Measurements from ENCODE around the gene HENMT1.
A peak's percentile ranks its signal among the peaks of the same experiment; 100 is the strongest.

Gene HENMT1

DNA sequence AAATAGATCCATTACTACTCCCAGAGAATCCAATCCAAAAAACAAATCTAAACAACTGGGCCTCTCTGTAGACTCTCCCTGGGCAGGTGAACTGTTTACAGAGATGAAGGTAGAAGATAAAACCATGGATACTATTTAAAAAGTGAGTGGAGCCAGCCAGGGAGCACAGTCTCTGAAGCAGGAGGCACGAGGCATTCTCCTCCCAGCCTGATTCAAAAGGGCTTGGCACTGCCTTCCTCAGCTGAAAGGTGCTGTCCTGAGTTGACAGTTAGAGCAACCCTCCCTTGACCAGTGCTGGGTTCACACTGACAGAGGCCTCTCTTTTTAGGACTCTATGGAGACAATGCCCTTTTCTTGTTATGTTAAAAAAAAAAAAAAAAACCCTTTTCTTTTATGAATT, 36.8 kb downstream of the HENMT1 start:
- no peak for DNase-seq

DNA sequence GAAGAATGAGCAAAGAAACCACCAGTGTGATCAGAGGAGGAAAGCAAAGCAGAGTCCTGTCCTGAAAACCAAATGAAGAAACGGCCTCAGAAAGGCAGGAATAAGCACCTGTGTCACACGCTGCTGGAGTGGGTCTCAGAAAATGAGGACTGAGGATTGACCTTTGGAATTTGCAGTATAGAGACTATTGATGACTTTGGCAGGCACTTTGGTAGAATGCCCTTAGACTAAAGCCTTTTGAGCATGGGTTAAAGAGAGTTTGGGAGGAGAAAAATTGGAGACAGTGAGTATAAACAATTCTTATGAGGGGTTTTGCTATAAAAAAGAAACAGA, 43.2 kb downstream of the HENMT1 start:
- DNase-seq: no peak

DNA sequence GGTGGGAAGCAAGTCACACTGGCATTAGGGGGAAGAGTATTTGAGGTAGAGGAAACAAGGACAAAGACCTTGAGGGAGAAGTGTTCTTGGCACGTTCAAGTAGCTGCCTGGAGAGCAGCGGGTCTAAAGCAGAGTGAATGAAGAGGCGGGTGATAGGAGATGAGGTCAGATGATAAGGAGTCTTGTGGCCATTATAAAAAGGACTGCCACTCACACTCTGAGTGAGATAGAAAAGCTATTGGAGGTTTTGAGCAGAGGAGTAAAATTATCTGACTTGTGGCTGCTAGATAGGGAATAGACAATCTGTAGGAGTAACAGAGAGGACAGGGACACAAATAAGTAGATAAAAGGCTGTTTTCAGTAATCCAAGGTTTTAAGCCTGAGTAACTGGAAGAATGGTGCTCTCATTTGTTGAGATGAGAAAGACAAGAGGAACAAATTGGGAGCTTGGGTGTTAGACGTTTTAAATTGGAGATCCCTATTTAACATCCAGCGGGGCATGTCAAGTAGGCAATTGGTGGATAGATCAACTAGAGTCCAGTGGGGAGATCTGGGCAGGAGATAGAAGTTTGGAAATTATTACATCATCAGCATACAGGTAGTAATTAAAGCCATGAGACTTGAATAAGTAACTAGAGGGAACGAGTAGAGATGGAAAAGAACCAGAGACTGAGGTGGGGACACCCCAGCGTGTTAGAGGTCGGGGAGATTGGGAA, 43.7 kb downstream of the HENMT1 start:
- no peak for DNase-seq

DNA sequence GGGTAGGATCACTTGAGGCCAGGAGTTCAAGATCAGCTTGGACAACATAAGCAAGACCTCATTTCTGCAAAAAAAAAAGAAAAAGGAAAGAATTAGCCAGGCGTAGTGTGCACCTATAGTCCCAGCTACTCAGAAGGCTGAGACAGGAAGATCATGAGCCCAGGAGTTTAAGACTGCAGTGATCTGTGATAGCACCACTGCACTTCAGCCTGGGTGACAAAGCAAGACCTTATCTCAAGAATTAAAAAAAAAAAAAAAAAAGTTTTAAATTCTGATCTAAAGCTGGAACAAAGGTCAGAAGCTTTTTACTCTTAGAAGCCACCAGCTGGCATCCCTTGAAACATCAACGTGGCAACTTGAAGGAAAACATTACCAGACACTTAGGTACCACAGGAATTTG, 45.3 kb downstream of the HENMT1 start:
- no peak for DNase-seq

DNA sequence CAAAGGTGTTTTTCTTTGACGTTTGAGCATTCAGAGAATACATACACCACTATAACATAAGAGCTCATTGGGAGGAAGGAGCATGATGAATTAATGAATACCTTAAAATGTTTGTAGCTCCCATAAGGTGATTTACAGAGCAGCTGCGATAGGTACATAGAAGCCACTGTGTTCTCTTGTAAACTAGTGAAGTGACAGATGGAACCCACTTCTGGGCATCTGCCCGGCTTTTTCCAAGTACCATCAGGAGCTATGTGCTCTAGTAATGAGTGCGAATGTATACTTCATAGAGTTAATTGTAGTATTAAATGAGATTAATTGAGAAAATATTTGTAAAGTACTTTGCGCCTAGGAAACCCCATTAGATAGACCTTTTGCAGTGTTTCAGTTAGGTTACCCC, 48.4 kb downstream of the HENMT1 start:
- DNase-seq: no peak

DNA sequence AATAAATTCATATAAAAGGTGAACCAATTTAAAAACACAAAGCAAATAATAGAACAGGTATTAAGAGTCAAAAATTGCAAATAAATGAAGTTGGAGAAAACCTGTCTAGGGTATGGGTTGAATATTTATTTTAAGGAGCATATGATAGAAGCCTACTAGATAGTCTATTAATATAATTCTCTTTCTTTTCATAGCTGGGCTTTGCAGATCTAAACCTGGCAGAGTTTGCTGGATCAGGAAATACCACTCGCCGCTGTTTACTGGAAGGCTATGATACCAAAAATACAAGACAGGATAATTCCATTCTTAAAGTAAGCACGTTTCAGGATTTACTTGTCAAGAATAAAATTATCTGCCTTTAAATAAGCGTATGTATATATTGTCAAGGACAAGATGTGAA, 48.9 kb downstream of the HENMT1 start:
- DNase-seq: no peak

DNA sequence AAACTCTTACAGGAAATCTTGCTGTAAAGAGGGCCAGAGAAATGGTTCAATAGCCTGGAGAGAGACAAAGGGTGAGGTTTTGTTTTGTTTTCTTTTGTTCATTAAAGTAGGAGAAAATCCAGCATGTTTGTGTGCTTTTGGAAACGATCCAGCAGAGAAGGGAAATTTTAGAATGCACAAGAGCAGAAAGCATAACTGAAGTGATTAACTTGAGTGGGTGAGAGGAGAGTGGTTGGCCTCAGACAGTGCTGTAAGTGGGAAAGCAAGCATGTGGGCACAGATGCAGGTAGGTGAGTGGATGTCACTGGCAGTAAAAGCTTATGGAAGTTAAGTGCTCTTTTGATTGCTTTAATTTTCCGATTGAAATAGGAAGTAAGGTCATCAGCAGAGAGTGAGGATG, 50.8 kb downstream of the HENMT1 start:
- DNase-seq: peak; percentile 65

DNA sequence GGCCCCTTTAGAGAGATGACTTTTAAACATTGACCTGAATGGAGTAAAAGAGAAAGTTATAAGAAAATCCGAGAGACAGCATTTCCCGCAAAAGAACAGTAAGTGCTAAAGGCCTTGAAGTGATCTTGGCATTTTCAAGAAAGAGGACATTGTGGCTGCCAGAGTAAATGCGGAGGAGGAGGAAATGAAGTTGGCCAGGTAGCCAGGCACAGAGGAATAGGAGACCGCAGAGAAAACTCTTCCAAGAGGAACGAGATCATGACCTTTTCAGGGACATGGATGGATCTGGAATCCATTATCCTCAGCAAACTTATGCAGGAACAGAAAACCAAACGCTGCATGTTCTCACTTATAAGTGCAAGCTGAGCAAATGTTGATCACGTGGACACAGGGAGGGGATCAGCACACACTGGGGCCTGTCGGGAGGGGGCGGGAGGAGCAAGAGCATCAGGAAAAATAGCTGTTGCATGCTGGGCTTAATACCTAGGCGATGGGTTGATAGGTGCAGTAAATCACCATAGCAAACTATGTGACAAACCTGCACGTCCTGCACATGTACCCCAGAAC, 51.3 kb downstream of the HENMT1 start:
- DNase-seq: peak; percentile 61

DNA sequence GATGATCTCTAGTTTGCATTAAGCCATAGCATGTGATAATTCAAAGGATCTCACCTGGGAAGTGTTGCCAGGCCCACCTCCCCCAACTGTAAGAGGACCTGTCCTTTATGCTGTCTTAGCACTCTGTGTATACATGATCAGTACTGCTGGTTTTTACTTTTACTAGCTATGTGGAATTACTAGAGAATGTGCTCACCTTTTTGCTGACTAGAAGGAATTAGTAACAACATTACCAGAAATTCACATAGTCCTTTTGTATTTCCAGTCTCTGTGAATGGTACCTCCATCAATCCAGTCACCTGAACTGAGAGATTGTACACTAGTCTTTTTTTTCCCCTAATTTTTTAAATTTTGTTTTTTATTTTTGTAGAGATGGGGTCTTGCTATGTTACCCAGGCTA, 54.4 kb downstream of the HENMT1 start:
- DNase-seq: no peak

DNA sequence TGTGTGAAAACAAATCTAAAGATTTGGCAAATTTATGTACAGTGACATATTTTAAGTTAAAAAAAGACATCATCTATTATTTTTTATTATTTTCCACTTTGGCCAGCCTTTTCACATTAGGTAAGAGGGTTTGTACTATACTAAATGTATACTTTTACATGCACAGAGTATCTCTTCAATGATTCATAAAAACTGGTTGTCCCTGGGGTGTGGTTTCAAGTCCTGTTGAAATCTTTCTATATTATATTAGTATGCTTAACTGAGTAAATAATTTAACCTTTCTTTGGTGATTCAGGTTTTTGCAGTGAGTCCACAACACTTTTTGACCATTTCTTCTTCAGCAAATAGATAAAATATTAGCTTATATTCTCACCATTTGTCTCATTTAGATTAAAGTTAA, 55.3 kb downstream of the HENMT1 start:
- DNase-seq: no peak

DNA sequence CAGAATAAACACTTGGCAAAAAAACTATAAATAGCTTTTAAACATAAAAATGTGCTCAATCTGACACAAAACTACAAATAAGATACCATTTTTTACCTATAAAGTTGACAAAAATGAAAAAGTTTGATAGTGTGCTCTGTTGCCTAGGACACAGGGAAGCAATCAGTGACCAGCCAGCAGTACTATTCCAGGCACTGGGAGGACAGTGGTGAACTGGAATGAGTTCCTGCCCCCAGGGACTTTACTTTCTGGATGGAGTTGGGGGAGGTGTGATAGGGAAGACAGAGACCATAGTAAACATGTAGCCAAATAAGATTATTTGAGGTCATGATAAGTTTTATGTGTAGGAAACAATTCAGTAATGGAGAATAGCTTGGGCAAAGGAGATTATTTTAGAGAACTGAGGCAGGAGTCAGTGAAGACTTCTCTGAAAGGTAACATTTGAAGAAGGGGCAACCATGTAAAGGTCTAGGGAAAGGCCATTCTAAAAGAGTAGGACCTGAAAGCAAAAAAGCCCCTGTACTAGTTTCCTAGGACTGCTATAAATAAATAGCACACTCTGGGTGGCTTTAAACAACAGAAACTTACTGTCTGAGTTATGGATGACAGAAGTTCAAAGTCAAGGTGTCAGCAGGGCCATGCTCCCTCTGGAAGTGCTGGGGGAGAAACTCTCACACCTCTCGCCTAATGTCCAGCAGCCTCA, 59.0 kb downstream of the HENMT1 start:
- no peak for DNase-seq

DNA sequence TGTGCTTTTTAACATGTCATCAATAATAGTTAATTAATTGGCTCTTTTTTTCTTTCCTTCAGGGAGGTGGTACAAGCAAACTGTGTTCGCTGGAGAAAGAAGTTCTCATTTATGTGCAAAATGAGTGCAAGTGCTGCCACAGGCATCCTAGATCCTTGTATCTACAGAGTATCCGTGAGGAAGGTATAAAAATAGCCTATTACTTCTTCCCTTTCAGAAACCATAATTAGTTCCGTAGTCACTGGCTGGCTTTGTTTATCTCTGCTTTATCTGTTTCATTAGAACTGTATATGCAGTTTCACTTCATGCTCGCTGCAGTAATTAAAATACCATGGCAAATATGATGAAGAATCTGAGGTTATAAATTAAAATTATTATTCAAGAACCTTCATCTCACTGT, 60.4 kb downstream of the HENMT1 start:
- DNase-seq: no peak

DNA sequence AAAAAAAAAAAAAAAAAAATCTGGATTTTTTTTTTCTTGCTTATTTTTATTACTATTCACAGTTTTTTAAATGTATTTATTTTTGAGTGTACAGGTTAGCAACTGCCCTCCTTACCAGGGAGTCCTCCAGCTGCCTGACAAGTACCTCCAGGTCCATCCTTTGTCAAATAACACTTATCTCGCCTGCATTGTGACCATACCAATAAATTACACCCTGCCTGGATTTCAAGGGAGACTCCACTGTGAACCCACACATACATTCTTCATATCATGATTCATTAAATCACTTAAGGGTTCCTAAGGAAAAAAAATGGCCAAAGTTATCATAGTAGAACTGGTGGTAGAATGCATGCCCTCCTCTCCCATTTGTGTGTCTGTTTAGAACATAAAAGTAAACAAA, 62.6 kb downstream of the HENMT1 start:
- DNase-seq: no peak

Data from DMS53 (cell line).